ENCODE data around the gene DENND1A.

- TF ChIP-seq EZH2 (IDR thresholded peaks at IDR 0.05; ENCODE audit: insufficient read depth, low read length) (no peak), CTCF (IDR thresholded peaks at IDR 0.05; ENCODE audit: insufficient read depth, low read depth, low read length) (no peak)
These were observed 495.2 kb downstream of the DENND1A start for GRCh38 chr9:123434619-123435240.

Data from astrocyte (in vitro differentiated cells and primary cell).